Astrocyte (in vitro differentiated cells and primary cell): ENCODE results near the gene TTC27.

Source experiments
- CTCF ChIP-seq: IDR thresholded peaks from 2 replicates; pipeline ENCODE4 v1.5.1; 2011; ENCODE audit warnings: low read depth, mild to moderate bottlenecking, inconsistent platforms, low read length, moderate library complexity; ENCODE audit not compliant: insufficient read depth
- EZH2 ChIP-seq: IDR thresholded peaks from 2 replicates; pipeline ENCODE4 v1.6.1; 2012; ENCODE audit warnings: mild to moderate bottlenecking, low read length, inconsistent platforms; ENCODE audit not compliant: insufficient read depth

DNA sequence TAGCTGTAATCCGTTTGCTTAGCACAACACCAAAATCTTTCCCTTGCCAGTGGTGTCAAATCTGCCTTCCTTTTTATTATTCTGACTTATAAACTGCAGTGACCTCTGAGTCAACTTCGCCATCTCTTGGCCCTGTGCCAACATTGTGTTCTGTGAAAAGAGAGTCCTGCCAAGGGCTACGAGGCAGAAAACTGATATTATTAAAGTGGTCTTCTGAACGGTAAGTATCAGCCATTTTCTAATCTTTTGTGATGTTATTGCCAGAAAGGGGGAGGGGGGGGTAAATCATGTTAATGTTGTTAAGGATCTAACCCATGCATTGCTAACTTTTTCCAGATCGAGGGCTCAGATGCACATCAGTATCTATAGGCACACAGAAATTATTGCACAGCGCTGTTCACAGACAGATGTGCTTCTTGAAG is 197.5 kb downstream of the TTC27 start:
- no peak for TF ChIP-seq CTCF
- TF ChIP-seq EZH2: no peak
